Measurements from ENCODE around the gene CXCL3. TPM values are rescaled to one million over a fixed set of nuclear protein-coding genes. Genes with fewer than 3 reads are reported as not detected.

CXCL3 gene
- total RNA-seq, 2 experiments from 2014 or later, result not detected

DNA sequence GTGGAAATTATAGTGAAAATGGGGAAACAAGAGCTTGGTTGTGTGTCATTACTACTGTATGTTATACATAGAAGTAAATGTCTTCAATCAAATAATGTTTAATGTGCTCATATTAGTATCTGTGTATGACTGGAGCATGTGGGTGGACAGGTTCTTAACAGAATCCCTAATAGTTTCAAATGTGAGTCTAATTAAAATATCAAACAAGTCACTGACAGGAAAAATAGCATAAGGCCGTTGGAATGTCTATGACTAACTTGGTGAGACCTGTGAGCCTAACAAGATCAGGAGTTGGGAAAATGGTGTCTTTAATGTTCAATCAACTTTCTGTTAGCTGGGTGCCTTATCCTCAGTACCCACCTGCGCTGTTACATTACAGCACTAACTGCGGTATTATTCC is 6.2 kb upstream of the CXCL3 start:
- Mint-ChIP-seq H3K4me3 (no peak overlapping the region), H3K4me1 (no peaks in the 10 kb centered on the region), H3K9me3 (peaks cover 4% of the 10 kb centered on the region), H3K27me3 (peaks cover 34% of the 10 kb centered on the region), H3K36me3 (ENCODE audit: low read depth) (no peaks in the 10 kb centered on the region), H3K27ac (no peak overlapping the region)
- POLR2A ChIA-PET, result no interaction called here
- CTCF ChIA-PET, result no interaction called here
- no peak for DNase-seq

GRCh38 chr4:74042681-74043080 is 4.2 kb upstream of the CXCL3 start:
- ChIA-PET POLR2A (interaction anchor here (0.5 kb wide), 1 partner anchor 26 kb away, joined by 4 read pairs; no protein-coding TSS in a partner anchor), CTCF (no interaction called here)
- Mint-ChIP-seq H3K27ac (no peak overlapping the region), H3K4me3 (no peak overlapping the region), H3K4me1 (peaks cover 8% of the 10 kb centered on the region), H3K27me3 (peaks cover 40% of the 10 kb centered on the region), H3K36me3 (ENCODE audit: low read depth) (peaks cover 2% of the 10 kb centered on the region), H3K9me3 (no peaks in the 10 kb centered on the region)
- no peak for DNase-seq

- peaks cover 2% of the 10 kb centered on the region for H3K36me3 Mint-ChIP-seq (ENCODE audit: low read depth)
- POLR2A ChIA-PET, result no interaction called here
- CTCF ChIA-PET, result no interaction called here
- H3K9me3 Mint-ChIP-seq, result no peaks in the 10 kb centered on the region
- no peak overlapping the region for H3K4me3 Mint-ChIP-seq
- H3K4me1 Mint-ChIP-seq, result peaks cover 8% of the 10 kb centered on the region
- no peak for DNase-seq
- H3K27me3 Mint-ChIP-seq, result peaks cover 44% of the 10 kb centered on the region
- no peak overlapping the region for H3K27ac Mint-ChIP-seq
These were observed 2.9 kb upstream of the CXCL3 start for GRCh38 chr4:74041418-74041817.

GRCh38 chr4:74039315-74039763 is 850 bp upstream of the CXCL3 start:
- Mint-ChIP-seq H3K4me3 (peak overlapping the region; percentile 20), H3K9me3 (no peaks in the 10 kb centered on the region), H3K27me3 (peaks cover 49% of the 10 kb centered on the region), H3K4me1 (peaks cover 8% of the 10 kb centered on the region), H3K36me3 (ENCODE audit: low read depth) (peaks cover 2% of the 10 kb centered on the region), H3K27ac (no peak overlapping the region)
- ChIA-PET CTCF (no interaction called here), POLR2A (no interaction called here)
- DNase-seq, result no peak

DNA sequence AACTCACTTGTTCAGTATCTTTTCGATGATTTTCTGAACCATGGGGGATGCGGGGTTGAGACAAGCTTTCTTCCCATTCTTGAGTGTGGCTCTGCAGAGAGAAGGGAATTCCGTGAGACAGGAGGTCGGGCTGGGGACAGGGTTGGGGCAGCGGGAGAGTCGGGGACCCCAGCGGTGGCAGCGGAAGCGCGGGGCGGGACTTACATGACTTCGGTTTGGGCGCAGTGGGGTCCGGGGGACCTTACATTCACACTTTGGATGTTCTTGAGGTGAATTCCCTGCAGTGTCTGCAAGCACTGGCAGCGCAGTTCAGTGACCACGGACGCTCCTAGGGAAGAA is 434 bp downstream of the CXCL3 start:
- Mint-ChIP-seq H3K36me3 (ENCODE audit: low read depth) (peaks cover 2% of the 10 kb centered on the region), H3K9me3 (no peaks in the 10 kb centered on the region), H3K27ac (no peak overlapping the region), H3K4me1 (peaks cover 8% of the 10 kb centered on the region), H3K27me3 (peaks cover 45% of the 10 kb centered on the region), H3K4me3 (peak overlapping the region; percentile 75)
- CTCF ChIA-PET, result interaction anchor here (0.9 to 1.4 kb wide), 2 partner anchors 9 to 79 kb away, joined by 3 read pairs; no protein-coding TSS in a partner anchor
- POLR2A ChIA-PET, result no interaction called here
- no peak for DNase-seq

GRCh38 chr4:74037076-74037955 is 1.2 kb downstream of the CXCL3 start:
- ChIA-PET POLR2A (no interaction called here), CTCF (interaction anchor here (0.7 to 1.4 kb wide), 5 partner anchors 9 to 453 kb away, joined by 3 to 6 read pairs (median 3); no protein-coding TSS in a partner anchor)
- Mint-ChIP-seq H3K4me3 (peak overlapping the region; percentile 75), H3K9me3 (no peaks in the 10 kb centered on the region), H3K27ac (no peak overlapping the region), H3K36me3 (ENCODE audit: low read depth) (peaks cover 2% of the 10 kb centered on the region), H3K4me1 (peaks cover 8% of the 10 kb centered on the region), H3K27me3 (peaks cover 51% of the 10 kb centered on the region)
- no peak for DNase-seq

- CTCF ChIA-PET, result no interaction called here
- peaks cover 29% of the 10 kb centered on the region for H3K27me3 Mint-ChIP-seq
- H3K4me3 Mint-ChIP-seq, result no peak overlapping the region
- no peak overlapping the region for H3K27ac Mint-ChIP-seq
- POLR2A ChIA-PET, result no interaction called here
- H3K4me1 Mint-ChIP-seq, result peaks cover 3% of the 10 kb centered on the region
- no peak for DNase-seq
- peaks cover 2% of the 10 kb centered on the region for H3K36me3 Mint-ChIP-seq (ENCODE audit: low read depth)
- H3K9me3 Mint-ChIP-seq, result no peaks in the 10 kb centered on the region
These were observed 4.8 kb downstream of the CXCL3 start for GRCh38 chr4:74033739-74034138.

DNA sequence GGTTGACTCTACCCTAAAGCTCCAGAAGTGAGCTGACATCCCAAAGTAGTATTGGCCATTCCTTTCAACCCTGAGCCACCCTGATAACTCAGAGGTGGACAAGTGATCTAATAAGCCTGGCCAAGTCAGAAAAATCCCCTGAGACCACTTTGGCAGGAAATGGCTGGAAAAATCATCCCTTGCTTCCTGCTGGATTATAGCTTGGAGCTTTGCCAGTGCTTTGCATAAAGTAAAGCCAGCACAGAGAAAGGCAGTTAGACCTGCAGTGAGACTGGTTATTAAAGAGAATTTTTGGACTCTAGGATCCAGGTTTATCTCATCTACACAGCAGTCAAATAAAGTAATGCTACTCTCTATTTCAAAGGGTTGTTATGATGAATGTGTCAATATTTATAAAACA is 6.4 kb downstream of the CXCL3 start:
- Mint-ChIP-seq H3K27ac (no peak overlapping the region), H3K9me3 (no peaks in the 10 kb centered on the region), H3K4me1 (no peaks in the 10 kb centered on the region), H3K27me3 (peaks cover 17% of the 10 kb centered on the region), H3K4me3 (no peak overlapping the region), H3K36me3 (ENCODE audit: low read depth) (no peaks in the 10 kb centered on the region)
- DNase-seq, result no peak
- CTCF ChIA-PET, result no interaction called here
- POLR2A ChIA-PET, result no interaction called here

GRCh38 chr4:74031576-74031975 is 6.9 kb downstream of the CXCL3 start:
- CTCF ChIA-PET, result no interaction called here
- POLR2A ChIA-PET, result no interaction called here
- DNase-seq, result no peak

GRCh38 chr4:74030285-74030684 is 8.2 kb downstream of the CXCL3 start:
- DNase-seq, result no peak
- no peaks in the 10 kb centered on the region for H3K9me3 Mint-ChIP-seq
- no peak overlapping the region for H3K4me3 Mint-ChIP-seq
- ChIA-PET POLR2A (no interaction called here), CTCF (no interaction called here)
- no peaks in the 10 kb centered on the region for H3K4me1 Mint-ChIP-seq
- H3K27me3 Mint-ChIP-seq, result peaks cover 7% of the 10 kb centered on the region
- no peaks in the 10 kb centered on the region for H3K36me3 Mint-ChIP-seq (ENCODE audit: low read depth)
- H3K27ac Mint-ChIP-seq, result no peak overlapping the region

More at GRCh38 chr4:74031576-74031975, 6.9 kb downstream of the CXCL3 start:
- Mint-ChIP-seq H3K9me3 (no peaks in the 10 kb centered on the region), H3K27ac (no peak overlapping the region), H3K4me3 (no peak overlapping the region), H3K36me3 (ENCODE audit: low read depth) (no peaks in the 10 kb centered on the region), H3K4me1 (no peaks in the 10 kb centered on the region), H3K27me3 (peaks cover 16% of the 10 kb centered on the region)

DNA sequence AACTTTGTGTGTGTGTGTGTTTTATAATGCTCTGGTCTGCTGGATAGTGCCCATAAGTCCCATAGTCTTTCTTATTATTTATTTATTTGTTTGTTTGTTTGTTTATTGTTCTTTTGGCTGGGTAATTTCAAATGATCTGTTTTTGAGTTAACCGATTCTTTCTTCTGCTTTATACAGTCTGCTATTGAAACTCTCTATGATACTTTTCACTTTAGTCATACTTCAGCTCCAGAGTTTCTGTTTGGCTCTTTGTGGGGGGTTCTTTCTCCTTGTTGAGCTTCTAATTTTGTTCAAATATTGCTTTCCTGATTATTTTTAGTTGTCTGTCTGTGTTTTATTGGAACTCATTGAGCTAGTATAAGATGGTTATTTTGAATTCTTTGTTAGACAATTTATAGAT is 10.0 kb downstream of the CXCL3 start:
- H3K4me1 Mint-ChIP-seq, result no peaks in the 10 kb centered on the region
- peaks cover 7% of the 10 kb centered on the region for H3K27me3 Mint-ChIP-seq
- no peak overlapping the region for H3K27ac Mint-ChIP-seq
- H3K4me3 Mint-ChIP-seq, result no peak overlapping the region
- CTCF ChIA-PET, result interaction anchor here (1.0 kb wide), 1 partner anchor 9 kb away, joined by 3 read pairs; no protein-coding TSS in a partner anchor
- no peaks in the 10 kb centered on the region for H3K36me3 Mint-ChIP-seq (ENCODE audit: low read depth)
- DNase-seq, result no peak
- POLR2A ChIA-PET, result no interaction called here
- no peaks in the 10 kb centered on the region for H3K9me3 Mint-ChIP-seq

GRCh38 chr4:74023709-74024108 is 14.8 kb downstream of the CXCL3 start:
- Mint-ChIP-seq H3K36me3 (ENCODE audit: low read depth) (no peaks in the 10 kb centered on the region), H3K4me1 (peaks cover 2% of the 10 kb centered on the region), H3K27ac (no peak overlapping the region), H3K27me3 (no peaks in the 10 kb centered on the region), H3K4me3 (no peak overlapping the region), H3K9me3 (peaks cover 2% of the 10 kb centered on the region)
- POLR2A ChIA-PET, result no interaction called here
- DNase-seq, result no peak
- CTCF ChIA-PET, result no interaction called here

DNA sequence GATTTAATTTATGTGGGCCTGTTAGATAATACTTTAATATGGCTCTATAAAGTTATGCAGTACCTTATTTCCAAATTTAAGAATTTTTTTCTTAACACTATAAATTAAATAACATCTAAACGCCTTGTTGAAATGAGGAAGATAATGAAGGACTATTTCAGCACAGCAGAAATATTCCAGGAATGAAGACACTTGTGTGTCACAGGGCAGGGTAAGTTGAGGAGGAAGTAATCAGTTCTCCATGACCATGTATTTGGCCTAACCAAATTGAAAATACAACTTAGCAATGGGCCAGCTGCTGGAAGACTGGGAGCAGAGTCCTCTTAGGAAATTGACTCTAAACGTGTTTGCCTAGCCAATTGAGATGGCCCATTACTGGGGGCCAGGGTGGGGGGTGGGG is 16.9 kb downstream of the CXCL3 start:
- H3K9me3 Mint-ChIP-seq, result peaks cover 2% of the 10 kb centered on the region
- POLR2A ChIA-PET, result no interaction called here
- no peak overlapping the region for H3K27ac Mint-ChIP-seq
- CTCF ChIA-PET, result interaction anchor here (0.7 kb wide), 1 partner anchor 86 kb away, joined by 3 read pairs; no protein-coding TSS in a partner anchor
- no peak overlapping the region for H3K4me3 Mint-ChIP-seq
- no peaks in the 10 kb centered on the region for H3K36me3 Mint-ChIP-seq (ENCODE audit: low read depth)
- H3K27me3 Mint-ChIP-seq, result no peaks in the 10 kb centered on the region
- peaks cover 10% of the 10 kb centered on the region for H3K4me1 Mint-ChIP-seq
- no peak for DNase-seq

GRCh38 chr4:74018771-74019170 is 19.7 kb downstream of the CXCL3 start:
- Mint-ChIP-seq H3K27me3 (no peaks in the 10 kb centered on the region), H3K4me1 (peaks cover 29% of the 10 kb centered on the region), H3K36me3 (ENCODE audit: low read depth) (no peaks in the 10 kb centered on the region), H3K4me3 (no peak overlapping the region), H3K9me3 (peaks cover 5% of the 10 kb centered on the region), H3K27ac (no peak overlapping the region)
- CTCF ChIA-PET, result no interaction called here
- POLR2A ChIA-PET, result interaction anchor here (0.6 kb wide), 1 partner anchor 133 kb away, joined by 4 read pairs; no protein-coding TSS in a partner anchor
- no peak for DNase-seq
